Measurements from ENCODE around the gene ROCK2.

The ROCK2 gene

GRCh38 chr2:11158916-11159573 is 185.4 kb downstream of the ROCK2 start:
- in situ Hi-C loops (cut with MboI; ENCODE audit: low sequenced_read_pairs) = no loop called here

DNA sequence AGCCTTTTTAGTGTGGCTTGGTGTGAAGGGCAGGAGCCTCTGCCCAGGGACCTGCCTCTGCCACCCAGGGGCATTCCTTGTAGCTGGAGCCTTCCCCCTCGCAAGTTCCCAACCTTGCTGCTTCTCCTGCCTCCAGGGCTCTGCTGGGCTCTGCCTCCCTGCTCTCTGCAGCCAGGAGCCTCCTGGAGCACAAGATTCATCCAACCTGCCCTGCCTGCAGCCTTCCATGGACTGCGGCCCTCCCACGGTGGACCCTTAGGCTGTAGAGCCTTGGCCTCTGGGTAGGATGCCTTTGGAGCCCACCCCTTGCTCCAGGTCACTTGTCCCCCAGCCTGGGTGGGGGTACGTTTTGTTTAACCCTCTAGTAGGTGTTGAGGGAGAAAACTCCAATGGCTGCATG is 186.7 kb downstream of the ROCK2 start:
- in situ Hi-C loops (cut with MboI; ENCODE audit: low sequenced_read_pairs) = no loop called here

- in situ Hi-C loops (cut with MboI; ENCODE audit: low sequenced_read_pairs) = no loop called here
Observed at GRCh38 chr2:11157296-11157695, 187.1 kb downstream of the ROCK2 start.

GRCh38 chr2:11156396-11157075 is 187.9 kb downstream of the ROCK2 start:
- in situ Hi-C loops (cut with MboI; ENCODE audit: low sequenced_read_pairs) = no loop called here

GRCh38 chr2:11155381-11156035 is 188.9 kb downstream of the ROCK2 start, which contains the start of gene SLC66A3:
Gene SLC66A3, plus strand, starts transcription at chr2:11155467. Its CDS starts 80 bp downstream, at chr2:11155547.
- in situ Hi-C loops (cut with MboI; ENCODE audit: low sequenced_read_pairs) = no loop called here

GRCh38 chr2:11154923-11155380 is 189.5 kb downstream of the ROCK2 start:
- in situ Hi-C loops (cut with MboI; ENCODE audit: low sequenced_read_pairs) = no loop called here

DNA sequence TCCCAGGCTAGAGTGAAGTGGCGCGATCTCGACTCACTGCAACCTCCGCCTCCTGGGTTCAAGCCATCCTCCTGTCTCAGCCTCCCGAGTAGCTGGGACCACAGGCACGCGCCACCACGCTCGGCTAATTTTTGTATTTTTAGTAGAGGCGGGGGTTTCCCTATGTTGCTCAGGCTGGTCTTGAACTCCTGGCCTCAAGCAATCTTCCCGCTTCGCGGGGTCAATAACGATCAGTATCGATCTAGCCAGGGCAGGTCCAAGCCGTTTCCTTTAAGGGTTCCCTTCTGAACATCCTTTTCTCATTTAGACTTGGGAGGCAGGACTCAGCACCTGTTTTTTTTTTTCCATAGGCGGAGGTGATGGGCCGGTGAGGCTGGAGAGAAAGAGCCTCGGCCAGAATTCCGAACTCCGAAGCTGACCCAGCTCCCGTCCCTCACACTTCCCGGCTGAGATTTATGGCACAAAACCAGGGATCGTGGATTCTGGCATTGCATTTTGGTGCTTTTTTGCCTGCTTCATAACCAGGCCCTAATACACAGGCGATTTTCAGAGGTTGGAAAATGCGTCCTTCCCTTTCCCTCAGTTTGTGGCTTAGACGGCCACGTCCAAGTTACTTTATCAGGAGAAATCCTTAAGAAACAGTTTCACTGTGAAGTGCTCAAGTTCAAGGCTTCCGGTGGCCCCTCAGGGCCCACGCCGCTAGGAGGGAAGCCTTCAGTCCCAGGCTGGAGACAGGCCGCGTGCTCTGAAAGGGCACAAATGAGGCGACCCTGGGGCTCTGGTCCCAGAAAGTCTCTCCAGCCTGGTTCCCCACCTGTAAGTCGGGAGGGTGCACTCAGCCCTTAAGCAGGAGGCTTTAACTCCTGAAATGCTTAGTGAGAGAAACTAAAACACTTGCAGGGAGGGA is 190.2 kb downstream of the ROCK2 start:
- in situ Hi-C loops (cut with MboI; ENCODE audit: low sequenced_read_pairs) = no loop called here

- in situ Hi-C loops (cut with MboI; ENCODE audit: low sequenced_read_pairs) = no loop called here
Observed at GRCh38 chr2:11152591-11152990, 191.8 kb downstream of the ROCK2 start.

- in situ Hi-C loops (cut with MboI; ENCODE audit: low sequenced_read_pairs) = loop anchor here (10.0 to 25.0 kb wide), 2 partner anchors 248 to 440 kb away; no protein-coding TSS in a partner anchor
Observed at GRCh38 chr2:11147263-11147662, 197.2 kb downstream of the ROCK2 start.

DNA sequence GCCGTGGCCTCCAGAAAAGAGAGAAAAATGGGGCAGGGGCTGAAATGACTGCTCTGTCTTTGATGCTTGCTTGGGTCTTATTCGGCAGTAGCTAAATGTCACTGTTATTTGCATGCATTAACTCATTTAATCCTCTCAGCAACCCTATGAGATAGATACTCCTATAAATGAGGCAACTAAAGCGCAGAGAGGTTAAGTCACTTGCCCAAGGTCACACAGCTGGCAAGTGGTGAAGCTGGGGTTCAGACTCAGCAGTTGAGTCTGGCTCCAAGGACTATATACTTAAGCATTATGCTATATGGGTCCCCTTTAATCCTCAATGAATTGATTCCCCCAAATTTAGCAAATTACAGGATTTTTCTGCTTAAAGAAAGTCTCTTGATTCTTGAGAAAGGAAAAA is 198.4 kb downstream of the ROCK2 start:
- in situ Hi-C loops (cut with MboI; ENCODE audit: low sequenced_read_pairs) = loop anchor here (10.0 to 25.0 kb wide), 2 partner anchors 249 to 441 kb away; no protein-coding TSS in a partner anchor

DNA sequence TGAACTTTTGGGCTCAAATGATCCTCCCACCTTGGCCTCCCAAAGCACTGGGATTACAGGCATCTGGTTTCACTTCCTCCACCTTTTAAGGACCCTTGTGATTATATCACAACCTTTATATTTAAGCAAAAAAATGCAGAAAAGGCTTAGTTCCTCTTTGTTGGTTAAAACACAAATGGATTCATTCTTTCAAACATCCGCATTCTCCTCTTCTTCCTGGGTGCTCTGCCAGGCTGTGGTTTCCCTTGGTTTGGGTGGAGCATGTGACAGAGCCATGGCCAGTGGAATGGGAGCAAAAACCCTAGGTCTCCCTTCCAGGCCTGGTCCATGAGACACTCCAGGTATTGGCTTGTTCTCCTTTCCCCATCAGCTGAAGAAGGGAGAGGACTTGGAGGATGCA is 199.1 kb downstream of the ROCK2 start:
- in situ Hi-C loops (cut with MboI; ENCODE audit: low sequenced_read_pairs) = loop anchor here (10.0 to 25.0 kb wide), 2 partner anchors 249 to 442 kb away; no protein-coding TSS in a partner anchor

DNA sequence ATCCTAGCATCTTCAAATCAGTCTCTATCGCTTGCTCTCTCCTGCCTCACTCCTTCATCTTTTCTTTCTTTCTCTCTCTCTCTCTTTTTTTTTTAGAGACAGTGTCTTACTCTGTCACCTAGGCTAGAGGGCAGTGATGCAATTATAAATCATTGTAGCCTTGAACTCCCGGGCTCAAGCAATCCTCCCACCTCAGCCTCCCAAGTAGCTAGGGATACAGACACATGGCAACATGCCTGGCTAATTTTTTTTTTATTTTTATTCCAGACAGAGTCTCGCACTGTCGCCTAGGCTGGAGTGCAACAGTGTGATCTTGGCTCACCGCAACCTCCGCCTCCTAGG is 199.7 kb downstream of the ROCK2 start:
- in situ Hi-C loops (cut with MboI; ENCODE audit: low sequenced_read_pairs) = loop anchor here (10.0 to 25.0 kb wide), 2 partner anchors 250 to 443 kb away; no protein-coding TSS in a partner anchor

- in situ Hi-C loops (cut with MboI; ENCODE audit: low sequenced_read_pairs) = loop anchor here (10.0 to 25.0 kb wide), 2 partner anchors 251 to 443 kb away; no protein-coding TSS in a partner anchor
Observed at GRCh38 chr2:11144077-11144737, 200.2 kb downstream of the ROCK2 start.

DNA sequence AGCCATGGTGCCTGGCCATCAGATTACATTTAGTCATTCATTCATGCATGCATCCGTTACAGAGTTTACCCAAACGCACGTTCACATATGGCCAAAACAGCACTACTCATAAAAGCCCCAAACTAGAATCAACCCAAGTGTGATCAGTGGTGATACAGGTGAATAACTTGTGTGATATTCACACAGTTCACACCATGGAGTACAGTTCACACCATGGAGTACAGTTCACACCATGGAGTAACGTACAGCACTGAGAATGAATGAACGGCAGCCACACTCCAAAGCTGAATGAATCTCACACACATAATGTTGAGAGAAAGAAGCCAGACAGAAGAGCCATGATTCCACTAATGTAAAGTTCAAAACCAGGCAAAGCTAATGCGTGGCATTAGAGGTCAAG is 201.4 kb downstream of the ROCK2 start:
- in situ Hi-C loops (cut with MboI; ENCODE audit: low sequenced_read_pairs) = loop anchor here (10.0 to 25.0 kb wide), 2 partner anchors 252 to 444 kb away; no protein-coding TSS in a partner anchor

- in situ Hi-C loops (cut with MboI; ENCODE audit: low sequenced_read_pairs) = loop anchor here (10.0 to 25.0 kb wide), 2 partner anchors 252 to 445 kb away; no protein-coding TSS in a partner anchor
Observed at GRCh38 chr2:11142330-11142729, 202.1 kb downstream of the ROCK2 start.

- in situ Hi-C loops (cut with MboI; ENCODE audit: low sequenced_read_pairs) = loop anchor here (10.0 to 25.0 kb wide), 2 partner anchors 253 to 446 kb away; no protein-coding TSS in a partner anchor
Observed at GRCh38 chr2:11141319-11141718, 203.1 kb downstream of the ROCK2 start.

DNA sequence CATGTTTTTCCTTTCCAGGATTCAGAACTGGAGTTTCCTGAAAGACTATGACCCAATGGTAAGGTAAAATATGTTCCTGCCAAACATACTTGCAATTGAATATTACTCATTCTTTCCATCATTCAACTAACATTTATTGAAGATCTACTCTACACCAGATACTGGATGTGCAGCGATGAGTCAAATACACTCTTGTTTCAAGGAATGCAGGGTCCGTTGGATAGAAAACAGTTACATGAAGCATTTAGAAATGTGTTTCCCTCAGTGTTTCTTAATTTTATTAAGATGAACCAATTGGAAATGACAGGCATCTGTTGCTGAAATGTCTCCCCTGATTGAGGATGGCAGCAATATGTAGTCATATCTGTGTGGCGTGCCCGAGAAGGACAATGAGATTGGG is 203.9 kb downstream of the ROCK2 start:
- in situ Hi-C loops (cut with MboI; ENCODE audit: low sequenced_read_pairs) = loop anchor here (10.0 to 25.0 kb wide), 2 partner anchors 254 to 447 kb away; no protein-coding TSS in a partner anchor

- in situ Hi-C loops (cut with MboI; ENCODE audit: low sequenced_read_pairs) = loop anchor here (10.0 to 25.0 kb wide), 2 partner anchors 280 to 453 kb away; no protein-coding TSS in a partner anchor
Observed at GRCh38 chr2:11134349-11134748, 210.1 kb downstream of the ROCK2 start.

GRCh38 chr2:11133936-11134320 is 210.5 kb downstream of the ROCK2 start:
- in situ Hi-C loops (cut with MboI; ENCODE audit: low sequenced_read_pairs) = loop anchor here (10.0 to 25.0 kb wide), 2 partner anchors 281 to 453 kb away; no protein-coding TSS in a partner anchor
